Smooth muscle cell of bladder (primary cell): ENCODE measurements around the gene PTRH1. TPM values are rescaled to one million over a fixed set of nuclear protein-coding genes. Genes with fewer than 3 reads are reported as not detected.

Experiments
- total RNA-seq: library from RNA; depleted of rRNA; stranded (reverse); fragments of >200 nt; gene quantifications from 2 replicates; pipeline ENCODE4 v1.2.3, GENCODE V29; 2014

Gene PTRH1, protein sequence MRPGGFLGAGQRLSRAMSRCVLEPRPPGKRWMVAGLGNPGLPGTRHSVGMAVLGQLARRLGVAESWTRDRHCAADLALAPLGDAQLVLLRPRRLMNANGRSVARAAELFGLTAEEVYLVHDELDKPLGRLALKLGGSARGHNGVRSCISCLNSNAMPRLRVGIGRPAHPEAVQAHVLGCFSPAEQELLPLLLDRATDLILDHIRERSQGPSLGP
- 18.8 and 27.4 TPM in 2 replicates for total RNA-seq

DNA sequence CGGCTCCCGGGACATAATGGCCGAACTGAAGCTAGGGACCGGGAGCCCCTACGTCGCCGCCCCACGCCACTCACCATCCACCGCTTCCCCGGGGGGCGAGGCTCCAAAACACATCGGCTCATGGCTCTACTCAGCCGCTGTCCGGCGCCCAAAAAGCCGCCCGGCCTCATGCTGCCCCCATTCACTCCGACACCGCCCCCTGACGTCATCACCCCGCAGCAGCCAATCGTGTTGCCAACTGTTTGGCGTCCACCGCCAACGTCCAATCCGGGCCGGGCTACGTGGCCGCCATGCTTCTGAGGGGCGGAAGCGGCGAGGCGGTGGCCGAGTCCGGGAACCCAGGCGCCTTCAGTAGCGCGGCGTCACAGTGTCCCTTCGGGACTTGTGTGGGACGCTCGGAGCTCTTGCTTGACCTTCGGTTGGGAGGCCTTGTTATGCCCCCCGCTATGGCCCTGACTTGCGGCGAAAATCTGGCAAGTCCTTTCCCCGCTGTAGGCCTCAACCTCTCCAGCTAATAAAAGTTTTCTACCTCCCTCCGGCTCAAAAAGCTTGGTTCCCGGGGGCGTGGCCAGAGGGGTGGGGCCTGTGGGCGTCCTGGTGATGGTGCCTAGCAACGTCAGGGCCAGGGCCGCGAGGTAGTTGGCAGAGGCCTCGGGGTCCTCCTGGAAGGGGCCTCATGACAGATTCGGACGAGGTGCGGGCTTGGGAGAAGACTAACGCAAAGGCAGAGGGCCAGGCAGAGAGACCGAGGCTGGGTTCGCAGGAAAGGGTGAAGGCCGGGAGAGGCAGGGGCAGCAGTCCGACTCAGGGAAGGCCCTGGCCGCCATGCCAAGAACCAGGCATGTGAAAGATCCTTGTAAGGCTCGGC, at the start of gene PTRH1, which contains the start of gene TTC16:
PTRH1 (minus strand) TSS at position 194 of the 868 bp plus-strand sequence; CDS start at position 170, 24 bp downstream.
TTC16 (plus strand) TSS at position 610 of the 868 bp plus-strand sequence; CDS start at position 677, 67 bp downstream.

DNA sequence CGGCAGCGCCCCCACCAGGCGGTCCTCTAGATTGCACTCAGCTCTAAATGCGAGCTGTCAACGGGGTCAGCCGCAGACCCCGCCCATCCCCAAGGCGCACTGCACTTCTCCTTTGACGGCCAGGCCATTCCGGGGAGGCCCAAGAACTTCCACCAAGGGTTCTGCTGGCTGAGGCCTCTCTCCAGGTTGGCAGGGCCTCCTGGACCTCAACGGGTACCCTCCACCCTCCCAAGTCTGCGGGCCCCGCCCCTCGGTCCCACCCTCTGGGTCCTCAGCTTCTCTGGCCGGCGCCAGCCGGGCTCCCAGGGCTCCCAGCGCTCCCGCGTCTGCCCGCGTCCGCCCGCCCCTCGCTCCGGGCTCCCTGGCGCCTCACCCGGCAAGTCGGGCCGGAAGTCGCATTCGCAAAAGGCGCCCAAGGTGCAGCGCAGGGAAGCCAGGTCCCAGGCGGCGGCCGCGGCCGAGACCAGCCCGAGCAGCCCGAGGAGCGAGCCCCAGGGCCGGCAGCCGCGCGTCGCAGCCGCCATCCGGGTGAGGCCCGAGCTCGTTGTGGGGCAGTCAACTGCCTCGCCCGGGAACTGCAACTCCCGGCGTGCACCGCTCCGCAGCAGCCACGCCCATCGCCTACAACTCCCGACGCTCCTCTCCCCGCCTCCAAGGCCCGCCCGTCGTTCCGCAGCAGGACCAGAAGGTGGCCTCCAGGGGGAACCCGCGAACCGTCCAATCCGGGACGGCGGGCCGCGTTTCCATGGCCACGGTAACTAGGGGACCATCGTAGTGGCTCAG, 19.5 kb upstream of the PTRH1 start, which contains the start of gene TOR2A:
TOR2A (minus strand) TSS at position 548 of the 783 bp plus-strand sequence; CDS start at position 524, 24 bp downstream.

DNA sequence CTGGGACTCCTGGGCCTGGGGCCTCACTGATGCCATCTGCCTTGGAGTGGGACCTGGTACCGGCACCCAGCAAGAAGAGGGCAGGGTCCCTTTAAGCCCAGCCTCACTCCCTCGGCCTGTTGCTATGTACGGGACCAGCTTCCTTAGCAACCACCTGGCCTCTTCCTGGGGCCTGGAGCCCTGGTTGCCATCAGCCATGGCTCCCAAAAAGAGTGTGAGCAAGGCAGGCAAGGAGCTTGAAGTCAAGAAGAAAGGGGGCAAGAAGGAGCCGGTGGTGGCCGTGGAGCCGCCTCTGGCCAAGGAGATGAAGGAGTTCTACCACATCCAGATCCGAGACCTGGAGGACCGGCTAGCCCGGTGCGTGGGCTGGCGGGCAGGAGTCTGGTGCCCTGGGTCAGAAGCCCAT, 8.6 kb downstream of the PTRH1 start, which contains the start of gene CFAP157:
CFAP157 (plus strand) TSS at position 153 of the 406 bp plus-strand sequence; CDS start at position 197, 44 bp downstream.

Other genes with a start within 250 kb of the PTRH1 start
- gene STXBP1, start 103.4 kb downstream of the PTRH1 start, total RNA-seq, result 15.2 and 20.8 TPM in 2 replicates
- gene CFAP157, start 8.7 kb downstream of the PTRH1 start, total RNA-seq, result under 0.01 and 0.09 TPM in 2 replicates
- gene TTC16, start 416 bp upstream of the PTRH1 start, total RNA-seq, result 0.09 and 0.14 TPM in 2 replicates
- 2.6 and 2.7 TPM in 2 replicates for gene TOR2A, start 19.6 kb upstream of the PTRH1 start, total RNA-seq
- under 0.01 and 0.37 TPM in 2 replicates for gene SH2D3C, start 63.0 kb upstream of the PTRH1 start, total RNA-seq
- gene CDK9, start 70.4 kb upstream of the PTRH1 start, total RNA-seq, result 35.1 and 43.4 TPM in 2 replicates
- 62.7 and 65.2 TPM in 2 replicates for gene FPGS, start 87.2 kb upstream of the PTRH1 start, total RNA-seq
- 9.0 and 13.2 TPM in 2 replicates for gene ENG, start 139.0 kb upstream of the PTRH1 start, total RNA-seq
- 40.0 and 59.4 TPM in 2 replicates for gene AK1, start 162.0 kb upstream of the PTRH1 start, total RNA-seq
- gene ST6GALNAC6, start 183.9 kb upstream of the PTRH1 start, total RNA-seq, result 39.3 and 50.1 TPM in 2 replicates
- gene ST6GALNAC4, start 201.4 kb upstream of the PTRH1 start, total RNA-seq, result 21.2 and 27.9 TPM in 2 replicates
- 2.6 and 3.0 TPM in 2 replicates for gene PIP5KL1, start 215.1 kb upstream of the PTRH1 start, total RNA-seq
- gene DPM2, start 222.2 kb upstream of the PTRH1 start, total RNA-seq, result 10.1 and 10.2 TPM in 2 replicates